Measurements from ENCODE around the gene DNAH6.

Gene DNAH6

GRCh38 chr2:84749442-84749841 lies 233.1 kb downstream of the DNAH6 start:
- H3K9ac ChIP-seq (ENCODE audit: low read length) = no peak overlapping the region
- H3K27me3 ChIP-seq (ENCODE audit: control insufficient read depth in 1 of 2, insufficient read depth in 1 of 2, low read length in 2 of 2) = peaks cover 0 to 4% of the 10 kb centered on the region in 2 experiments
- no peak overlapping the region for H3K27ac ChIP-seq (ENCODE audit: low read length, poor library complexity, severe bottlenecking)
- no peak overlapping the region for H2BK15ac ChIP-seq (ENCODE audit: low read depth, poor library complexity, severe bottlenecking)
- no peaks in the 10 kb centered on the region for H3K9me3 ChIP-seq (ENCODE audit: control insufficient read depth, low read length)
- no peaks in the 10 kb centered on the region for H3K4me1 ChIP-seq (ENCODE audit: control insufficient read depth, insufficient read depth, low read depth, low read length)
- no peak overlapping the region for H3K4me3 ChIP-seq (ENCODE audit: insufficient read depth in 1 of 2, low read depth in 1 of 2, low read length in 2 of 2)
- H3K18ac ChIP-seq (ENCODE audit: low read depth in 1 of 2, low read length in 2 of 2) = no peak overlapping the region
- no peak overlapping the region for H4K91ac ChIP-seq (ENCODE audit: low read length)
- no peak overlapping the region for H2BK5ac ChIP-seq (ENCODE audit: low read depth, low read length, poor library complexity, severe bottlenecking)
- H2AK5ac ChIP-seq (ENCODE audit: low read length, severe bottlenecking) = no peak overlapping the region
- no peak for DNase-seq
- no peak overlapping the region for H4K8ac ChIP-seq (ENCODE audit: low read length)
- H2BK12ac ChIP-seq (ENCODE audit: low read length in 2 of 2) = no peak overlapping the region
- no peak overlapping the region for H2AFZ ChIP-seq (ENCODE audit: low read depth, low read length)
- no peaks in the 10 kb centered on the region for H3K36me3 ChIP-seq (ENCODE audit: control insufficient read depth in 1 of 2, insufficient read depth in 2 of 2, low read depth in 1 of 2, low read length in 2 of 2)
- no peak overlapping the region for H3K23ac ChIP-seq (ENCODE audit: low read length in 2 of 2)
- H3K4me2 ChIP-seq (ENCODE audit: low read length, poor library complexity, severe bottlenecking) = no peak overlapping the region
- no peak overlapping the region for H3K14ac ChIP-seq (ENCODE audit: low read length in 2 of 2)
- no peak overlapping the region for H2BK120ac ChIP-seq (ENCODE audit: low read depth, low read length)
- H3K79me1 ChIP-seq (replicated peaks; ENCODE audit: low read length, poor library complexity, severe bottlenecking) = no peaks in the 10 kb centered on the region
- H3K4ac ChIP-seq (ENCODE audit: low read depth in 1 of 2, low read length in 2 of 2) = no peak overlapping the region

- Histone ChIP-seq H2BK5ac (ENCODE audit: low read depth, low read length, poor library complexity, severe bottlenecking) (no peak overlapping the region), H4K91ac (ENCODE audit: low read length) (no peak overlapping the region), H3K36me3 (ENCODE audit: control insufficient read depth in 1 of 2, insufficient read depth in 2 of 2, low read depth in 1 of 2, low read length in 2 of 2) (no peaks in the 10 kb centered on the region), H3K27ac (ENCODE audit: low read length, poor library complexity, severe bottlenecking) (no peak overlapping the region), H3K14ac (ENCODE audit: low read length in 2 of 2) (no peak overlapping the region), H2BK12ac (ENCODE audit: low read length in 2 of 2) (no peak overlapping the region), H3K9ac (ENCODE audit: low read length) (no peak overlapping the region), H3K4me1 (ENCODE audit: control insufficient read depth, insufficient read depth, low read depth, low read length) (no peaks in the 10 kb centered on the region), H3K18ac (ENCODE audit: low read depth in 1 of 2, low read length in 2 of 2) (no peak overlapping the region), H2BK15ac (ENCODE audit: low read depth, poor library complexity, severe bottlenecking) (no peak overlapping the region), H2AFZ (ENCODE audit: low read depth, low read length) (no peak overlapping the region), H4K8ac (ENCODE audit: low read length) (no peak overlapping the region), H3K79me1 (replicated peaks; ENCODE audit: low read length, poor library complexity, severe bottlenecking) (no peaks in the 10 kb centered on the region), H3K4ac (ENCODE audit: low read depth in 1 of 2, low read length in 2 of 2) (no peak overlapping the region), H2BK120ac (ENCODE audit: low read depth, low read length) (no peak overlapping the region), H3K9me3 (ENCODE audit: control insufficient read depth, low read length) (peaks cover 6% of the 10 kb centered on the region), H3K4me2 (ENCODE audit: low read length, poor library complexity, severe bottlenecking) (no peak overlapping the region), H3K27me3 (ENCODE audit: control insufficient read depth in 1 of 2, insufficient read depth in 1 of 2, low read length in 2 of 2) (peaks cover 0 to 4% of the 10 kb centered on the region in 2 experiments), H2AK5ac (ENCODE audit: low read length, severe bottlenecking) (no peak overlapping the region), H3K4me3 (ENCODE audit: insufficient read depth in 1 of 2, low read depth in 1 of 2, low read length in 2 of 2) (no peak overlapping the region), H3K23ac (ENCODE audit: low read length in 2 of 2) (no peak overlapping the region)
- no peak for DNase-seq
- 100% methylated on average over 1 of the region's 1 CpG for WGBS
Observed at GRCh38 chr2:84755096-84755495, 238.8 kb downstream of the DNAH6 start.

- Histone ChIP-seq H3K4me3 (ENCODE audit: insufficient read depth in 1 of 2, low read depth in 1 of 2, low read length in 2 of 2) (no peak overlapping the region), H3K27ac (ENCODE audit: low read length, poor library complexity, severe bottlenecking) (no peak overlapping the region), H3K36me3 (ENCODE audit: control insufficient read depth in 1 of 2, insufficient read depth in 2 of 2, low read depth in 1 of 2, low read length in 2 of 2) (no peaks in the 10 kb centered on the region), H3K14ac (ENCODE audit: low read length in 2 of 2) (no peak overlapping the region), H2BK5ac (ENCODE audit: low read depth, low read length, poor library complexity, severe bottlenecking) (no peak overlapping the region), H4K91ac (ENCODE audit: low read length) (no peak overlapping the region), H2BK15ac (ENCODE audit: low read depth, poor library complexity, severe bottlenecking) (no peak overlapping the region), H3K27me3 (ENCODE audit: control insufficient read depth in 1 of 2, insufficient read depth in 1 of 2, low read length in 2 of 2) (peaks cover 0 to 4% of the 10 kb centered on the region in 2 experiments), H3K23ac (ENCODE audit: low read length in 2 of 2) (no peak overlapping the region), H3K18ac (ENCODE audit: low read depth in 1 of 2, low read length in 2 of 2) (no peak overlapping the region), H3K79me1 (replicated peaks; ENCODE audit: low read length, poor library complexity, severe bottlenecking) (no peaks in the 10 kb centered on the region), H2AFZ (ENCODE audit: low read depth, low read length) (no peak overlapping the region), H3K4ac (ENCODE audit: low read depth in 1 of 2, low read length in 2 of 2) (no peak overlapping the region), H3K4me1 (ENCODE audit: control insufficient read depth, insufficient read depth, low read depth, low read length) (no peaks in the 10 kb centered on the region), H2BK120ac (ENCODE audit: low read depth, low read length) (no peak overlapping the region), H3K9ac (ENCODE audit: low read length) (no peak overlapping the region), H2AK5ac (ENCODE audit: low read length, severe bottlenecking) (no peak overlapping the region), H3K4me2 (ENCODE audit: low read length, poor library complexity, severe bottlenecking) (no peak overlapping the region), H4K8ac (ENCODE audit: low read length) (no peak overlapping the region), H2BK12ac (ENCODE audit: low read length in 2 of 2) (no peak overlapping the region), H3K9me3 (ENCODE audit: control insufficient read depth, low read length) (peaks cover 11% of the 10 kb centered on the region)
- 63% methylated on average over 3 of the region's 3 CpGs for WGBS
- DNase-seq = no peak
Observed at GRCh38 chr2:84757648-84758047, 241.3 kb downstream of the DNAH6 start.

- Histone ChIP-seq H3K27me3 (ENCODE audit: control insufficient read depth in 1 of 2, insufficient read depth in 1 of 2, low read length in 2 of 2) (no peaks in the 10 kb centered on the region), H3K18ac (ENCODE audit: low read depth in 1 of 2, low read length in 2 of 2) (no peak overlapping the region), H2BK15ac (ENCODE audit: low read depth, poor library complexity, severe bottlenecking) (no peak overlapping the region), H3K36me3 (ENCODE audit: control insufficient read depth in 1 of 2, insufficient read depth in 2 of 2, low read depth in 1 of 2, low read length in 2 of 2) (no peaks in the 10 kb centered on the region), H3K23ac (ENCODE audit: low read length in 2 of 2) (no peak overlapping the region), H3K9ac (ENCODE audit: low read length) (no peak overlapping the region), H3K4me3 (ENCODE audit: insufficient read depth in 1 of 2, low read depth in 1 of 2, low read length in 2 of 2) (no peak overlapping the region), H3K4ac (ENCODE audit: low read depth in 1 of 2, low read length in 2 of 2) (no peak overlapping the region), H4K91ac (ENCODE audit: low read length) (no peak overlapping the region), H3K4me2 (ENCODE audit: low read length, poor library complexity, severe bottlenecking) (no peak overlapping the region), H3K9me3 (ENCODE audit: control insufficient read depth, low read length) (peaks cover 19% of the 10 kb centered on the region), H2BK120ac (ENCODE audit: low read depth, low read length) (no peak overlapping the region), H2AFZ (ENCODE audit: low read depth, low read length) (no peak overlapping the region), H3K79me1 (replicated peaks; ENCODE audit: low read length, poor library complexity, severe bottlenecking) (no peaks in the 10 kb centered on the region), H2BK5ac (ENCODE audit: low read depth, low read length, poor library complexity, severe bottlenecking) (no peak overlapping the region), H3K4me1 (ENCODE audit: control insufficient read depth, insufficient read depth, low read depth, low read length) (no peaks in the 10 kb centered on the region), H4K8ac (ENCODE audit: low read length) (no peak overlapping the region), H2BK12ac (ENCODE audit: low read length in 2 of 2) (no peak overlapping the region), H3K14ac (ENCODE audit: low read length in 2 of 2) (no peak overlapping the region), H2AK5ac (ENCODE audit: low read length, severe bottlenecking) (no peak overlapping the region), H3K27ac (ENCODE audit: low read length, poor library complexity, severe bottlenecking) (no peak overlapping the region)
- no peak for DNase-seq
- WGBS = no CpG with 5 or more reads among the region's 2 CpGs
Observed at GRCh38 chr2:84766791-84767190, 250.5 kb downstream of the DNAH6 start.
